ENCODE data around the gene LOXL1.

DNA sequence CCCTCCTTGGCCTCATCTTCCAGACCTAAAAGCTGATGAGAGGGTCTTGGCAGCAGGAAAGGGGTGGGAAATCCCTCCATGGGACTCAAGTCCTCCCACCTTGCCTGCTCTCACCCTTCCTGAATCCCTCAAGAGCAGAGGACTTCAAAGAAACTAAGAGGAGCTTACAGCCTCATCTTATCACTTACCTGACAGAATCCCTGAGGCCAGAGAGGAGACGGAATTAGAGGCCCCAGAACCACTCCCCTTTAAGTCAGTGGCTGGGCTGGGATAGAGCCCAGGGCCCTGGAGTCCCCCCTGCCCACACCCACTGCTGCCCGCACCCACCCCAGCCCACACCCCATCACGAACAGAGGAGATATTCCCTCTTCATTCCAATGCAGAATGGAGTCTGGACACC, 15.2 kb downstream of the LOXL1 start:
- TF ChIP-seq, protein P1, sequence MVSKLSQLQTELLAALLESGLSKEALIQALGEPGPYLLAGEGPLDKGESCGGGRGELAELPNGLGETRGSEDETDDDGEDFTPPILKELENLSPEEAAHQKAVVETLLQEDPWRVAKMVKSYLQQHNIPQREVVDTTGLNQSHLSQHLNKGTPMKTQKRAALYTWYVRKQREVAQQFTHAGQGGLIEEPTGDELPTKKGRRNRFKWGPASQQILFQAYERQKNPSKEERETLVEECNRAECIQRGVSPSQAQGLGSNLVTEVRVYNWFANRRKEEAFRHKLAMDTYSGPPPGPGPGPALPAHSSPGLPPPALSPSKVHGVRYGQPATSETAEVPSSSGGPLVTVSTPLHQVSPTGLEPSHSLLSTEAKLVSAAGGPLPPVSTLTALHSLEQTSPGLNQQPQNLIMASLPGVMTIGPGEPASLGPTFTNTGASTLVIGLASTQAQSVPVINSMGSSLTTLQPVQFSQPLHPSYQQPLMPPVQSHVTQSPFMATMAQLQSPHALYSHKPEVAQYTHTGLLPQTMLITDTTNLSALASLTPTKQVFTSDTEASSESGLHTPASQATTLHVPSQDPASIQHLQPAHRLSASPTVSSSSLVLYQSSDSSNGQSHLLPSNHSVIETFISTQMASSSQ (IDR thresholded peaks at IDR 0.05; ENCODE audit: low read depth) = no peak
- TF ChIP-seq, protein P1 (CRISPR knock-in tag; IDR thresholded peaks at IDR 0.05; ENCODE audit: borderline replicate concordance) = no peak
- TF ChIP-seq, protein P2, sequence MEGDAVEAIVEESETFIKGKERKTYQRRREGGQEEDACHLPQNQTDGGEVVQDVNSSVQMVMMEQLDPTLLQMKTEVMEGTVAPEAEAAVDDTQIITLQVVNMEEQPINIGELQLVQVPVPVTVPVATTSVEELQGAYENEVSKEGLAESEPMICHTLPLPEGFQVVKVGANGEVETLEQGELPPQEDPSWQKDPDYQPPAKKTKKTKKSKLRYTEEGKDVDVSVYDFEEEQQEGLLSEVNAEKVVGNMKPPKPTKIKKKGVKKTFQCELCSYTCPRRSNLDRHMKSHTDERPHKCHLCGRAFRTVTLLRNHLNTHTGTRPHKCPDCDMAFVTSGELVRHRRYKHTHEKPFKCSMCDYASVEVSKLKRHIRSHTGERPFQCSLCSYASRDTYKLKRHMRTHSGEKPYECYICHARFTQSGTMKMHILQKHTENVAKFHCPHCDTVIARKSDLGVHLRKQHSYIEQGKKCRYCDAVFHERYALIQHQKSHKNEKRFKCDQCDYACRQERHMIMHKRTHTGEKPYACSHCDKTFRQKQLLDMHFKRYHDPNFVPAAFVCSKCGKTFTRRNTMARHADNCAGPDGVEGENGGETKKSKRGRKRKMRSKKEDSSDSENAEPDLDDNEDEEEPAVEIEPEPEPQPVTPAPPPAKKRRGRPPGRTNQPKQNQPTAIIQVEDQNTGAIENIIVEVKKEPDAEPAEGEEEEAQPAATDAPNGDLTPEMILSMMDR (CRISPR knock-in tag; IDR thresholded peaks at IDR 0.05) = no peak
- no peak for TF ChIP-seq TOE1 (CRISPR knock-in tag; IDR thresholded peaks at IDR 0.05)
- TF ChIP-seq HOXA5 (CRISPR knock-in tag; IDR thresholded peaks at IDR 0.05) = no peak
- no peak for TF ChIP-seq SIN3A (IDR thresholded peaks at IDR 0.05; ENCODE audit: borderline replicate concordance, low read depth, low read length)
- TF ChIP-seq KDM5A (IDR thresholded peaks at IDR 0.05; ENCODE audit: borderline replicate concordance, low read length) = no peak
- TF ChIP-seq, protein P3, sequence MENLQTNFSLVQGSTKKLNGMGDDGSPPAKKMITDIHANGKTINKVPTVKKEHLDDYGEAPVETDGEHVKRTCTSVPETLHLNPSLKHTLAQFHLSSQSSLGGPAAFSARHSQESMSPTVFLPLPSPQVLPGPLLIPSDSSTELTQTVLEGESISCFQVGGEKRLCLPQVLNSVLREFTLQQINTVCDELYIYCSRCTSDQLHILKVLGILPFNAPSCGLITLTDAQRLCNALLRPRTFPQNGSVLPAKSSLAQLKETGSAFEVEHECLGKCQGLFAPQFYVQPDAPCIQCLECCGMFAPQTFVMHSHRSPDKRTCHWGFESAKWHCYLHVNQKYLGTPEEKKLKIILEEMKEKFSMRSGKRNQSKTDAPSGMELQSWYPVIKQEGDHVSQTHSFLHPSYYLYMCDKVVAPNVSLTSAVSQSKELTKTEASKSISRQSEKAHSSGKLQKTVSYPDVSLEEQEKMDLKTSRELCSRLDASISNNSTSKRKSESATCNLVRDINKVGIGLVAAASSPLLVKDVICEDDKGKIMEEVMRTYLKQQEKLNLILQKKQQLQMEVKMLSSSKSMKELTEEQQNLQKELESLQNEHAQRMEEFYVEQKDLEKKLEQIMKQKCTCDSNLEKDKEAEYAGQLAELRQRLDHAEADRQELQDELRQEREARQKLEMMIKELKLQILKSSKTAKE (CRISPR knock-in tag; IDR thresholded peaks at IDR 0.05; ENCODE audit: borderline replicate concordance) = no peak
